ENCODE measurements around the gene FOXG1.

DNA sequence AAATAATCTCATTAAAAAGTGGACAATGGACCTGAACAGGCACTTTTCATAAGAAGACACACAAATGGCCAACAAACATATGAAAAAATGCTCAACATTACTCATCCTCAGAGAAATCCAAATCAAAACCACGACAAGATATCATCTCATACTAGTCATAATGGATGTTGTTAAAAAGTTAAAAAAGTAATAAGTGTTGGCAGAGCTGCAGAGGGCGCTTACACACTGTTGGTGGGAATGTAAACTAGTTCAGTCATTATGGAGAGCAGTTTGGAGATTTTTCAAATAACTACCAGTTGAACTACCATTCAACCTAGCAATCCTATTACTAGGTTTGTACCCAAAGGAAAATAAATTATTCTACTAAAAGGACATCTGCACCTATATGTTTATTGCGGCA is 47.2 kb downstream of the FOXG1 start:
- TF ChIP-seq, protein P1, sequence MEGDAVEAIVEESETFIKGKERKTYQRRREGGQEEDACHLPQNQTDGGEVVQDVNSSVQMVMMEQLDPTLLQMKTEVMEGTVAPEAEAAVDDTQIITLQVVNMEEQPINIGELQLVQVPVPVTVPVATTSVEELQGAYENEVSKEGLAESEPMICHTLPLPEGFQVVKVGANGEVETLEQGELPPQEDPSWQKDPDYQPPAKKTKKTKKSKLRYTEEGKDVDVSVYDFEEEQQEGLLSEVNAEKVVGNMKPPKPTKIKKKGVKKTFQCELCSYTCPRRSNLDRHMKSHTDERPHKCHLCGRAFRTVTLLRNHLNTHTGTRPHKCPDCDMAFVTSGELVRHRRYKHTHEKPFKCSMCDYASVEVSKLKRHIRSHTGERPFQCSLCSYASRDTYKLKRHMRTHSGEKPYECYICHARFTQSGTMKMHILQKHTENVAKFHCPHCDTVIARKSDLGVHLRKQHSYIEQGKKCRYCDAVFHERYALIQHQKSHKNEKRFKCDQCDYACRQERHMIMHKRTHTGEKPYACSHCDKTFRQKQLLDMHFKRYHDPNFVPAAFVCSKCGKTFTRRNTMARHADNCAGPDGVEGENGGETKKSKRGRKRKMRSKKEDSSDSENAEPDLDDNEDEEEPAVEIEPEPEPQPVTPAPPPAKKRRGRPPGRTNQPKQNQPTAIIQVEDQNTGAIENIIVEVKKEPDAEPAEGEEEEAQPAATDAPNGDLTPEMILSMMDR (IDR thresholded peaks at IDR 0.05; ENCODE audit: extremely low read depth in 1 of 2, insufficient read depth in 1 of 2, low read depth in 1 of 2, low read length in 2 of 2) = no peak
- TF ChIP-seq POLR2A (IDR thresholded peaks at IDR 0.05; ENCODE audit: low read depth, low read length) = no peak
- no peak for TF ChIP-seq POLR2AphosphoS5 (IDR thresholded peaks at IDR 0.05; ENCODE audit: insufficient read depth, low read depth, low read length)

Measured in endothelial cell of umbilical vein (primary cell).